ENCODE data around the gene ARHGEF28. TPM values are rescaled to one million over a fixed set of nuclear protein-coding genes. Genes with fewer than 3 reads are reported as not detected.

Gene ARHGEF28
- total RNA-seq, 1 donor from 2014 or later, result 9.3 TPM

DNA sequence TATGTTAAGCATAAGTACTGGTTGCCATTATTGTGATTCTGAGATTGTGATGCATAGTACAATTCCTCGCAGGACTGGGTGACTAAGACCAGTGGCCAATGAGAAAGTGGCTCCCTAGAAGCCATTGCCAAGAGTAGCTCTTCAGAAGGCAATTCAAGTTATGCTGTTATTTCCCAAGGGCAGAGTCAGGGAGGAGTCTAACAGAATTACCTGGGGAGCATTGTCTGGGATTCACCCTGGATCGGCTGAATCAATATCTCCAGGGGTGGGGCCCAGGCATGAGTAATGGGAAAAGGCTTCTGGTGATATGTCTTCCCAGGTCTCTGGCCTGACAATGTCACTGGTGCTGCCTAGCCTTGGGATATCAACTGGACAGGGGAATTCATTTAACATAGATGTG lies 10.9 kb upstream of the ARHGEF28 start:
- Mint-ChIP-seq H3K4me3 (ENCODE audit: unreplicated experiment) (no peak overlapping the region), H3K9me3 (ENCODE audit: low read depth) (no peaks in the 10 kb centered on the region), H3K27ac (ENCODE audit: unreplicated experiment) (no peak overlapping the region), H3K27me3 (ENCODE audit: low read depth) (no peaks in the 10 kb centered on the region), H3K4me1 (ENCODE audit: low read depth) (peaks cover 4% of the 10 kb centered on the region), H3K36me3 (ENCODE audit: low read depth) (no peaks in the 10 kb centered on the region)
- no peak for DNase-seq (ENCODE audit: low spot score)
- TF ChIP-seq, protein P1, sequence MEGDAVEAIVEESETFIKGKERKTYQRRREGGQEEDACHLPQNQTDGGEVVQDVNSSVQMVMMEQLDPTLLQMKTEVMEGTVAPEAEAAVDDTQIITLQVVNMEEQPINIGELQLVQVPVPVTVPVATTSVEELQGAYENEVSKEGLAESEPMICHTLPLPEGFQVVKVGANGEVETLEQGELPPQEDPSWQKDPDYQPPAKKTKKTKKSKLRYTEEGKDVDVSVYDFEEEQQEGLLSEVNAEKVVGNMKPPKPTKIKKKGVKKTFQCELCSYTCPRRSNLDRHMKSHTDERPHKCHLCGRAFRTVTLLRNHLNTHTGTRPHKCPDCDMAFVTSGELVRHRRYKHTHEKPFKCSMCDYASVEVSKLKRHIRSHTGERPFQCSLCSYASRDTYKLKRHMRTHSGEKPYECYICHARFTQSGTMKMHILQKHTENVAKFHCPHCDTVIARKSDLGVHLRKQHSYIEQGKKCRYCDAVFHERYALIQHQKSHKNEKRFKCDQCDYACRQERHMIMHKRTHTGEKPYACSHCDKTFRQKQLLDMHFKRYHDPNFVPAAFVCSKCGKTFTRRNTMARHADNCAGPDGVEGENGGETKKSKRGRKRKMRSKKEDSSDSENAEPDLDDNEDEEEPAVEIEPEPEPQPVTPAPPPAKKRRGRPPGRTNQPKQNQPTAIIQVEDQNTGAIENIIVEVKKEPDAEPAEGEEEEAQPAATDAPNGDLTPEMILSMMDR (IDR thresholded peaks at IDR 0.05), result no peak

DNA sequence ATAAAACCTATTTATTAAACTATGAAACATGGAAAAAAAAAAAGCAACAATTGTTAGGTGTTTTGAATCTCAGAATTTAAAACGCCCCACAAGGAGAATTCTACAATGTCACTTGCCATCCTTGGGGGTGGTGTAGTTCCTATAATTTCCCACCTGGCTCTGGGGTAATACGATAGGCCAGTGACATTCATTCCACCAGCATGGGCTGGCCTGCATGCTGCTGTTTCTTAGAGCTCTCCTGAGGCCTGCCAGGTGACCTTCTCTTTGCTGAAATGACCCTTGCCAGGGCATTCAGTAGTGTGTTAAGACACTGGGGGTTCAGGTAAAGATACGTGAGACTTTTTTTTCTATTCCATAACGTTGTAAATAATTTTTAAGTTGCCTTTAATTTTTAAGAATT lies 10.0 kb upstream of the ARHGEF28 start:
- H3K27me3 Mint-ChIP-seq (ENCODE audit: low read depth), result no peaks in the 10 kb centered on the region
- H3K9me3 Mint-ChIP-seq (ENCODE audit: low read depth), result no peaks in the 10 kb centered on the region
- no peaks in the 10 kb centered on the region for H3K36me3 Mint-ChIP-seq (ENCODE audit: low read depth)
- no peak overlapping the region for H3K4me3 Mint-ChIP-seq (ENCODE audit: unreplicated experiment)
- DNase-seq (ENCODE audit: low spot score), result no peak
- TF ChIP-seq, protein P1 (IDR thresholded peaks at IDR 0.05), result no peak
- peaks cover 4% of the 10 kb centered on the region for H3K4me1 Mint-ChIP-seq (ENCODE audit: low read depth)
- H3K27ac Mint-ChIP-seq (ENCODE audit: unreplicated experiment), result no peak overlapping the region

DNA sequence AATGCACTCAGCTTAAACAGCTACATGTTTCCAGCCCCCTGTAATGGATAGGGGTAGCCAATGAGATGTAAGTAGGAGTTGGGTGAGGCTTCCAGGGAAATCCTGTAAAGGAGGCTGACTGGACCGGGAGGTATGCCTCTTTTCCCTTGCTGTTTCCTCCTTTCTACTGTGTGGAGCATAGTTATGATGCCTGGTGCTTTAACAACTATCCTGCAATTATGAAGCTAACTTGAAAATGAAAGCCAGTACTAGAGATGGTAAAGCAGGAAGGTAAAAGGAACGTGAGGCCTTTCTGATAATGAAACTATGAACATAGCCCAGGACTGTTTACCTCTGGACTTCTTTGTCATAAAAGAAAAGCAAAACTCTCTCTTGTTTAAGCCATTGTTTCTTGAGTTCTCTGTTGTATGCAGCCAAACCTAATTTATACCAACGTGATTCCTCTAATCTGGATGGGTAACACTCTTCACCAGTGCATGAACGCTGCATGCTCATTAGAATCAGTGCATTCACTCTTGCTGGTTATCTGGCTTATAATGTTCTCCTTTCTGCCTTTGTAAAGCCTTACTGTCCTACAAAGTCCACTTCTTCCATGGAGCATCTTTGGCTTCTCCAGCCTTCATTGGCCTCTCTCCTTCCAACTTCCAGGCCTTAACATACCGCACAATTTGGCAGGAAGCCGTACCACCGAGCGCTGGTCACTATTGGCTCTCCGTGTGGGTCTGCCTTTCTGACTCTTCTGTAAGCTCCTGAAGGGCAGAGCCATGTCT lies 8.3 kb upstream of the ARHGEF28 start:
- H3K4me1 Mint-ChIP-seq (ENCODE audit: low read depth), result peaks cover 4% of the 10 kb centered on the region
- no peak overlapping the region for H3K4me3 Mint-ChIP-seq (ENCODE audit: unreplicated experiment)
- H3K27ac Mint-ChIP-seq (ENCODE audit: unreplicated experiment), result peak overlapping the region; percentile 28
- TF ChIP-seq, protein P1 (IDR thresholded peaks at IDR 0.05), result no peak
- no peaks in the 10 kb centered on the region for H3K36me3 Mint-ChIP-seq (ENCODE audit: low read depth)
- no peak for DNase-seq (ENCODE audit: low spot score)
- no peaks in the 10 kb centered on the region for H3K9me3 Mint-ChIP-seq (ENCODE audit: low read depth)
- H3K27me3 Mint-ChIP-seq (ENCODE audit: low read depth), result no peaks in the 10 kb centered on the region

DNA sequence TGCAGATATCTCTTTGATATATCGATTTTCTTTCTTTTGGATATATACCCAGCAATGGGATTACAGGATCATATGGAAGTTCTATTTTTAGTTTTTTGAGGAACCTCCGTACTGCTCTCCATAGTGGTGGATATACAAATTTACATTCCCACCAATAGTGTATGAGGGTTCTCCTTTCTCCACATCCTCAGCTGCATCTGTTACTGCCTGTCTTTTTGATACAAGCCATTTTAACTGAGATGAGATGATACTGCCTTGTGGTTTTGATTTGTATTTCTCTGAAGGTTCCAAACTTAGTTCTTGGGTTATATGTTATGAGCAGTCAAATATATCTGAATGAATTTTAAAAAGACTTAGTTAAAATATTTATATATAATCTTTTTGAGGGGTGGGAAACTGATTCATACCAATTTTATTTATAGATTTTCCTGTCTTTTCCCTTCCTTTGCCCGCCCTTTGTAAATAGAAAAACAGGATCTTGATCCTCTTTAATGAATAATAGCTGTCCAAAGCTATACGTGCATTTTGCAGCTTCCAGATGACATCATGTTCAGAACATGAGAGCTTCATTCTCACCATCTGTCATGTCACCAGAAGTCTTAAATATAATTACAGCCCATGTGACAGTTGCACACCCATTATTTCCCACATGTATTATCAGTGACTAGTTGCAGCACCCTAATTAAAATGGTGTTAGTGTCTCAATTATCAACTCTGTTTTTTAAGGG lies 6.2 kb upstream of the ARHGEF28 start:
- H3K9me3 Mint-ChIP-seq (ENCODE audit: low read depth), result no peaks in the 10 kb centered on the region
- peaks cover 4% of the 10 kb centered on the region for H3K4me1 Mint-ChIP-seq (ENCODE audit: low read depth)
- H3K36me3 Mint-ChIP-seq (ENCODE audit: low read depth), result no peaks in the 10 kb centered on the region
- H3K4me3 Mint-ChIP-seq (ENCODE audit: unreplicated experiment), result no peak overlapping the region
- DNase-seq (ENCODE audit: low spot score), result no peak
- TF ChIP-seq, protein P1 (IDR thresholded peaks at IDR 0.05), result no peak
- no peaks in the 10 kb centered on the region for H3K27me3 Mint-ChIP-seq (ENCODE audit: low read depth)
- no peak overlapping the region for H3K27ac Mint-ChIP-seq (ENCODE audit: unreplicated experiment)

DNA sequence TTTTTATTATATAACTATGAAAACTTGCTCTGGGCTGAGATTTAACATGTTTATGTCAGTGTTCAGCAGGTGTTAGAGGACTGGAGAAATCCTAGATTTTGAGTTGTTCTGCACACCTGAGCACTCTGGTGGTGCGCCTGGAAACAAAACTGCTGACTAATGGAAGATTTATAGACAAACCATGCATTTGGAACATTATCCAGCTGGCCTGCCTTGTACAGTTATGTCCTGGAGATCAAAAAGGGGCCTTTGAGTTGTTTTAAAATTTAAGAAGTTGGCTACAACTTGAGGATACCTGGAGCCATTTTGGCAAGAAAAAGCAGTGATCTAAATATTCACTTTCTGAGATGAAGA lies 5.7 kb upstream of the ARHGEF28 start:
- H3K36me3 Mint-ChIP-seq (ENCODE audit: low read depth), result no peaks in the 10 kb centered on the region
- H3K4me1 Mint-ChIP-seq (ENCODE audit: low read depth), result peaks cover 9% of the 10 kb centered on the region
- no peaks in the 10 kb centered on the region for H3K9me3 Mint-ChIP-seq (ENCODE audit: low read depth)
- TF ChIP-seq, protein P1 (IDR thresholded peaks at IDR 0.05), result no peak
- no peak overlapping the region for H3K4me3 Mint-ChIP-seq (ENCODE audit: unreplicated experiment)
- DNase-seq (ENCODE audit: low spot score), result no peak
- H3K27me3 Mint-ChIP-seq (ENCODE audit: low read depth), result no peaks in the 10 kb centered on the region
- H3K27ac Mint-ChIP-seq (ENCODE audit: unreplicated experiment), result no peak overlapping the region

All from chondrocyte (in vitro differentiated cells).